HepG2 (cell line): ENCODE data around the gene TRAF4. TPM values are rescaled to one million over a fixed set of nuclear protein-coding genes. Genes with fewer than 3 reads are reported as not detected.

Experiments
- ZBTB40 ChIP-seq, 2 experiments: fragments of 450-650 bp in 1 of 2; sonication (generic) in 1 of 2; formaldehyde crosslinking in 1 of 2; IDR thresholded peaks; 2 replicates each; pipeline versions ENCODE4 v1.6.1 to v1.8.0; 2016 to 2022; ENCODE audit warnings: antibody characterized with exemption in 1 of 2, mild to moderate bottlenecking in 1 of 2, missing genetic modification reagents in 1 of 2
- ZNF121 ChIP-seq: sonication (generic); formaldehyde crosslinking; IDR thresholded peaks from 2 replicates; pipeline ENCODE4 v1.5.0; 2020; ENCODE audit warnings: mild to moderate bottlenecking, missing genetic modification reagents
- ZNF275 ChIP-seq: sonication (generic); formaldehyde crosslinking; IDR thresholded peaks from 2 replicates; pipeline ENCODE4 v1.8.0; 2022; ENCODE audit warnings: missing genetic modification reagents, mild to moderate bottlenecking, inconsistent platforms, borderline replicate concordance
- ZNF318 ChIP-seq: sonication (generic); formaldehyde crosslinking; IDR thresholded peaks from 2 replicates; pipeline ENCODE4 v1.4.0; 2020; ENCODE audit warnings: mild to moderate bottlenecking, missing genetic modification reagents
- ZNF446 ChIP-seq: sonication (generic); formaldehyde crosslinking; IDR thresholded peaks from 2 replicates; pipeline ENCODE4 v1.5.0; 2020; ENCODE audit warnings: mild to moderate bottlenecking, missing genetic modification reagents
- ZNF878 ChIP-seq: sonication (generic); formaldehyde crosslinking; IDR thresholded peaks from 2 replicates; pipeline ENCODE4 v1.8.1; 2023; ENCODE audit warnings: mild to moderate bottlenecking, missing genetic modification reagents, moderate library complexity
- polyA plus RNA-seq, 8 experiments: library from polyadenylated mRNA; depleted of rRNA in 3 of 8; stranded (reverse) in 7 of 8; unstranded in 1 of 8; fragments of >200 nt; fragmentation: Illumina TruSeq in 4 of 8; extraction: Trizol in 4 of 8; gene quantifications; 2 replicates each; pipeline versions ENCODE4 v1.2.1 to v1.2.3, GENCODE V29; 2011 to 2016; ENCODE audit warnings: low read depth in 4 of 8, missing spikeins in 1 of 8, mixed read lengths in 1 of 8; ENCODE audit not compliant: insufficient read depth in 1 of 8
- total RNA-seq, 5 experiments: library from RNA; depleted of rRNA; stranded (reverse); fragments of >200 nt; fragmentation: Illumina TruSeq; extraction: Trizol; gene quantifications; 2 replicates each; pipeline ENCODE4 v1.2.3, GENCODE V29; 2016; ENCODE audit warnings: low read depth in 1 of 5

TRAF4 gene
- total and polyA plus RNA-seq, 2 of the 13 experiments (the other 11 are each of a cell fraction or from before 2014, with no cell fraction given) = 86.0 to 89.9 TPM

- TF ChIP-seq ZBTB40 (IDR thresholded peaks at IDR 0.05) (no peak), ZBTB40 (CRISPR knock-in tag; IDR thresholded peaks at IDR 0.05) (no peak), ZNF878 (CRISPR knock-in tag) (no peak), ZNF318 (CRISPR knock-in tag) (no peak), ZNF275 (CRISPR knock-in tag) (no peak), ZNF446 (CRISPR knock-in tag) (no peak), ZNF121 (CRISPR knock-in tag) (no peak)
These were observed 8.0 kb downstream of the TRAF4 start (continued) for GRCh38 chr17:28751600-28752366.
